ENCODE measurements around the gene RIMBP2.

Gene RIMBP2

GRCh38 chr12:130560321-130560720 lies 155.8 kb downstream of the RIMBP2 start:
- no peak for DNase-seq

GRCh38 chr12:130559806-130560205 lies 156.3 kb downstream of the RIMBP2 start:
- no peak for DNase-seq

- DNase-seq, result no peak
These were observed 158.0 kb downstream of the RIMBP2 start for GRCh38 chr12:130557886-130558765.

- DNase-seq, result no peak
These were observed 158.9 kb downstream of the RIMBP2 start for GRCh38 chr12:130557201-130557600.

GRCh38 chr12:130556486-130557055 lies 159.5 kb downstream of the RIMBP2 start:
- no peak for DNase-seq

GRCh38 chr12:130555628-130556485 lies 160.2 kb downstream of the RIMBP2 start:
- DNase-seq, result no peak

GRCh38 chr12:130555221-130555620 lies 160.9 kb downstream of the RIMBP2 start:
- no peak for DNase-seq

- DNase-seq, result no peak
These were observed 163.6 kb downstream of the RIMBP2 start for GRCh38 chr12:130552483-130552996.

- DNase-seq, result no peak
These were observed 166.7 kb downstream of the RIMBP2 start for GRCh38 chr12:130549361-130549760.

- DNase-seq, result no peak
These were observed 168.5 kb downstream of the RIMBP2 start for GRCh38 chr12:130547480-130548155.

GRCh38 chr12:130546494-130546893 lies 169.6 kb downstream of the RIMBP2 start:
- no peak for DNase-seq

- DNase-seq, result no peak
These were observed 170.6 kb downstream of the RIMBP2 start for GRCh38 chr12:130545475-130545874.

- no peak for DNase-seq
These were observed 175.7 kb downstream of the RIMBP2 start for GRCh38 chr12:130540376-130540775.

- DNase-seq, result no peak
These were observed 177.6 kb downstream of the RIMBP2 start for GRCh38 chr12:130538343-130539095.

- no peak for DNase-seq
These were observed 178.4 kb downstream of the RIMBP2 start for GRCh38 chr12:130537655-130538054.

GRCh38 chr12:130537051-130537450 lies 179.0 kb downstream of the RIMBP2 start:
- DNase-seq, result no peak

GRCh38 chr12:130530429-130530828 lies 185.7 kb downstream of the RIMBP2 start:
- no peak for DNase-seq

GRCh38 chr12:130529781-130530180 lies 186.3 kb downstream of the RIMBP2 start:
- DNase-seq, result no peak

GRCh38 chr12:130527239-130527638 lies 188.9 kb downstream of the RIMBP2 start:
- DNase-seq, result no peak

- DNase-seq, result no peak
These were observed 189.3 kb downstream of the RIMBP2 start for GRCh38 chr12:130526813-130527212.

GRCh38 chr12:130525384-130526172 lies 190.5 kb downstream of the RIMBP2 start:
- DNase-seq, result no peak
